Left lung (tissue), 10 donors: ENCODE results near the gene GGNBP2. TPM values are rescaled to one million over a fixed set of nuclear protein-coding genes. Genes with fewer than 3 reads are reported as not detected.

ENCODE experiments used
- ATAC-seq: fragments of 200-7000 bp; cut with Tn5 transposase; one replicate; pipeline ENCODE4 v1.9.1; 2020; ENCODE audit warnings: moderate library complexity
- DNase-seq, 4 donors: peaks; one replicate each; pipeline ENCODE4 v3.0.0-alpha.2; 2013 to 2020
- H3K27ac ChIP-seq, 2 donors: fragments of 200-600 bp; sonication (generic) in 1 of 2; one replicate each; pipeline versions ENCODE4 v1.5.0 to v1.8.0; 2020 to 2021
- H3K27me3 ChIP-seq, 2 donors: fragments of 200-600 bp; sonication (generic) in 1 of 2; one replicate each; pipeline versions ENCODE4 v1.5.0 to v1.8.0; 2020 to 2021
- H3K36me3 ChIP-seq, 2 donors: fragments of 200-600 bp; sonication (generic) in 1 of 2; one replicate each; pipeline versions ENCODE4 v1.5.0 to v1.8.0; 2020 to 2021
- H3K4me1 ChIP-seq, 2 donors: fragments of 200-600 bp; one replicate each; pipeline ENCODE4 v1.8.0; 2021
- H3K4me3 ChIP-seq, 2 donors: fragments of 200-600 bp; sonication (generic) in 1 of 2; one replicate each; pipeline versions ENCODE4 v1.5.0 to v1.8.0; 2020 to 2021; ENCODE audit warnings: mild to moderate bottlenecking in 1 of 2
- H3K9me3 ChIP-seq, 2 donors: fragments of 200-600 bp; sonication (generic) in 1 of 2; one replicate each; pipeline versions ENCODE4 v1.5.0 to v1.8.0; 2020 to 2021
- CTCF ChIP-seq, 2 donors: fragments of 200-600 bp; sonication (generic) in 1 of 2; IDR thresholded peaks; one replicate each; pipeline versions ENCODE4 v1.5.0 to v1.8.0; 2021; ENCODE audit warnings: antibody characterized with exemption in 2 of 2
- intact Hi-C, 2 donors: fragments of 100-400 bp; cut with DNase I; formaldehyde crosslinking; loops; one replicate each; pipeline versions ENCODE4 v1.11.2 to v1.14.2; 2022
- polyA plus RNA-seq, 6 donors: library from polyadenylated mRNA; unstranded; fragments of 120-200 nt; gene quantifications; one replicate each; pipeline ENCODE4 v1.2.1, GENCODE V29; 2013; ENCODE audit not compliant: insufficient read length in 6 of 6
- total RNA-seq, 2 donors: library from RNA; stranded (reverse); fragmentation: NEBNext Ultra II Directional; extraction: Animal tissue kit (Norgen Biotek cat#: 25700); gene quantifications; one replicate each; pipeline ENCODE4 v1.2.1, GENCODE V29; 2021
- donor health status: DM: no; HTN: yes; CAD: no.
- donor health status: DM: no; HTN: no; CAD: no.

The GGNBP2 gene
- total and polyA plus RNA-seq, 8 donors = 64.7 to 106 (median 94.0) TPM

GRCh38 chr17:36608280-36608679 is 63.6 kb downstream of the GGNBP2 start:
- peaks cover 0 to 6% of the 10 kb centered on the region in 2 donors for H3K27me3 ChIP-seq
- H3K27ac ChIP-seq = no peak overlapping the region
- peaks cover 0 to 28% of the 10 kb centered on the region in 2 donors for H3K4me1 ChIP-seq
- no peak for ATAC-seq
- no peak for DNase-seq
- no peaks in the 10 kb centered on the region for H3K9me3 ChIP-seq
- no peak overlapping the region for H3K4me3 ChIP-seq
- H3K36me3 ChIP-seq = no peaks in the 10 kb centered on the region
- intact Hi-C loops = no loop called here
- no peak for TF ChIP-seq CTCF (IDR thresholded peaks at IDR 0.05)

GRCh38 chr17:36608794-36609497 is 64.2 kb downstream of the GGNBP2 start:
- H3K36me3 ChIP-seq = no peaks in the 10 kb centered on the region
- H3K4me1 ChIP-seq = peaks cover 0 to 21% of the 10 kb centered on the region in 2 donors
- TF ChIP-seq CTCF (IDR thresholded peaks at IDR 0.05) = peak in 1 of 2 donors; percentile 20
- intact Hi-C loops = no loop called here
- no peak overlapping the region for H3K4me3 ChIP-seq
- H3K27ac ChIP-seq = no peak overlapping the region
- DNase-seq (peak in 2 of 4 donors; percentile 39 to 52), ATAC-seq (peak; percentile 81)
- peaks cover 0 to 12% of the 10 kb centered on the region in 2 donors for H3K27me3 ChIP-seq
- H3K9me3 ChIP-seq = no peaks in the 10 kb centered on the region

- Histone ChIP-seq H3K36me3 (no peaks in the 10 kb centered on the region), H3K27me3 (peaks cover 0 to 18% of the 10 kb centered on the region in 2 donors), H3K4me1 (peaks cover 0 to 17% of the 10 kb centered on the region in 2 donors), H3K27ac (no peak overlapping the region), H3K9me3 (no peaks in the 10 kb centered on the region), H3K4me3 (no peak overlapping the region)
- no peak for ATAC-seq
- TF ChIP-seq CTCF (IDR thresholded peaks at IDR 0.05) = no peak
- intact Hi-C loops = no loop called here
- no peak for DNase-seq
Observed at GRCh38 chr17:36609498-36609862, 64.8 kb downstream of the GGNBP2 start.

GRCh38 chr17:36610474-36610873 is 65.8 kb downstream of the GGNBP2 start:
- Histone ChIP-seq H3K4me1 (peaks cover 0 to 13% of the 10 kb centered on the region in 2 donors), H3K36me3 (no peaks in the 10 kb centered on the region), H3K9me3 (no peaks in the 10 kb centered on the region), H3K27ac (no peak overlapping the region), H3K4me3 (no peak overlapping the region), H3K27me3 (peaks cover 0 to 28% of the 10 kb centered on the region in 2 donors)
- TF ChIP-seq CTCF (IDR thresholded peaks at IDR 0.05) = no peak
- intact Hi-C loops = no loop called here
- DNase-seq (no peak), ATAC-seq (no peak)

- intact Hi-C loops = no loop called here
- Histone ChIP-seq H3K27ac (no peak overlapping the region), H3K36me3 (no peaks in the 10 kb centered on the region), H3K4me3 (no peak overlapping the region), H3K9me3 (no peaks in the 10 kb centered on the region), H3K27me3 (peaks cover 0 to 36% of the 10 kb centered on the region in 2 donors), H3K4me1 (peaks cover 0 to 13% of the 10 kb centered on the region in 2 donors)
- TF ChIP-seq CTCF (IDR thresholded peaks at IDR 0.05) = no peak
- DNase-seq = no peak
- peak; percentile 26 for ATAC-seq
Observed at GRCh38 chr17:36611345-36612072, 66.8 kb downstream of the GGNBP2 start.
